ENCODE results near the gene NHLRC1. TPM values are rescaled to one million over a fixed set of nuclear protein-coding genes. Genes with fewer than 3 reads are reported as not detected.
"Not testable (repeated sequence)": the region's sequence is repeated elsewhere in the genome, so short reads cannot be mapped to it uniquely, and the experiment has no call there.

Gene NHLRC1
- 1 to 10 TPM; 2.3 TPM for total RNA-seq
- long read RNA-seq, transcript NHLRC1-201 (1 exons, 2,248 nt) = major isoform, 12 of 12 reads
- long read RNA-seq, partial matches to known transcripts = 0 of 12 reads
- long read RNA-seq, other reads (novel, unspliced or antisense) = 0 of 12 reads

DNA sequence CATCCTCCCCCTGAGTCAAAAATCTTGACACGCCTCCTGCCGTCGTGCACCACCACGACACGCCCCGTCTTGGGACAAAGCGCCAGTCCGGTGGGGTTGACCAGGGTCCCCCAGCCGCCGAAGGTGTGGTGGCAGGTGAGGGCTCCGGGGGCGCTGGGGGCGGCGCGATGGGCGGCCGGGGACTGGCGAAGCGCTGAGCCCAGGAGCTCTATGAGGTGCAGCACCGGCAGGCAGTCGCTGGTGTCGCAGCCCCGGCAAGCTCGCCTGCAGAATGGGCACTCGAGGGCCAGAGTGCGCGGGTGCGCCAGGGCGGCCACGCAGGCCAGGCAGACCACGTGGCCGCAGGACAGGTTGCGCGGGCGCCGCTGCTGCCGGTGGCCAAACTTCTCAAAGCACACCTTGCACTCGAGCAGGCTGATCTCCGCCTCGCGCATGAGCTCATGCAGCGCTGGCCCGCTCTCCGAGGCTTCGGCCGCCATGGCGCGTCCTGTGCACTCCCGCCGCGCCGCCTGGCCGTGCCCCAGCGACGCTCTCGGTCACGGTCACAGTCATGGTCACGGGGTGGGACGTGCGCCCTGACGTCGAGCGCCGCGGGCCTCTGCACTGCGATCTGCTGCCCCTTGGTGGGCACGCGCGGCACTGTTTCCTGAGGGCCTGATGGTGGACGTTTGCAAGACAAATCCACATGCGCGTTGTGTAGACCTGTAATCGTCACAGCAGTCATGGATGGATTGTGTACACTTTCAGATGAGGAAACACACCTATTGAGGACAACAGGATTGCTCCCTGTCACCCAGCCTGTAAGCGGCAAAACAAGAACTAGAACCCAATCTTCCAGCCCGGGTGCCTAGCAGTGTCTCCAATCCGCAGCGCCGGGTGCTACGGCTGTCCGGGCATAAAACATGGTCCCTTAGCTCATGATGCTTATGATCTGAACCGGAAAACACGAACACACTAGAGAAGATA, at the start of gene NHLRC1:
NHLRC1 (minus strand) TSS at position 550 of the 966 bp plus-strand sequence; CDS start at position 479, 71 bp downstream.
- peak; percentile 92 for ATAC-seq
- peak; percentile 87 to 93 for DNase-seq
- intact Hi-C loops (cut with DNase I, micrococcal nuclease) = no loop called here

DNA sequence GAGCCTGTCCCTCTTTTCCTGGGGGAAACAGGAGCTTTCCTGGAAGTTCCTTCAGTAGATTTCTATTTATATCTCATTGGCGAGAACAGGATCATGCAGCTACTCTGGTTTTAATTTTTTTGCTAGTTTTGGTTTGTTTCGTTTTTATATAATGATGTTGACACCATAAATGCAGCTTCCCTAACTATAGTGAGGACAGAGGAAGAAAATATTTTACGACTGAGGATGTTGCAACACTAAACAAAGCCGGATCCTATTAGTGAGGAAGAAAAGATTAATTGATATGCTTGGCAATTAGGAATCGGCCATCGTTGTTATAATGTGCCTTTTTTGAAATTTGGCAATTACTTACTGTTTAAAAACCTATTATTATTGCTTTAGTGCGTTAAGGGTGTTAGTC, 49.4 kb upstream of the NHLRC1 start:
- ATAC-seq (no peak), DNase-seq (no peak)
- intact Hi-C loops (cut with DNase I, micrococcal nuclease) = no loop called here

DNA sequence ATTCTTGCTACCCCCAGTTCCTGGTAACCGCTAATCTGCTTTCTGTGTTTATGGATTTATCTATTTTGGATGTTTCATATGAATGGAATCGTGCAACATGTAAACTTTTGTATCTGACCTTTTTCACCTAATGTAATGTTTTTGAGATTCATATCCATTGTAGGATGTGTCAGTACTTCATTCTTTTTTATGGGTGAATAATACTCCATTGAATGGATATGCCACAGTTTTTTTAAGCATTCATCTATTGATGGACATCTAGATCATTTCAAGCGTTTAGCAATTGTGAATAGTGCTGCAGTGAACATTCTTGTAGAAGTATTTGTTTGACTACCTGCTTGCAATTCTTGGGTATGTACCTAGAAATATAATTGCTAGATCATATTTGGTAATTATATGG, 45.8 kb upstream of the NHLRC1 start:
- intact Hi-C loops (cut with DNase I, micrococcal nuclease) = loop anchor here in 1 of 2 donors (10.0 kb wide), 1 partner anchor 97 kb away; the partner anchor contains the start of gene DEK
- ATAC-seq = no peak

DNA sequence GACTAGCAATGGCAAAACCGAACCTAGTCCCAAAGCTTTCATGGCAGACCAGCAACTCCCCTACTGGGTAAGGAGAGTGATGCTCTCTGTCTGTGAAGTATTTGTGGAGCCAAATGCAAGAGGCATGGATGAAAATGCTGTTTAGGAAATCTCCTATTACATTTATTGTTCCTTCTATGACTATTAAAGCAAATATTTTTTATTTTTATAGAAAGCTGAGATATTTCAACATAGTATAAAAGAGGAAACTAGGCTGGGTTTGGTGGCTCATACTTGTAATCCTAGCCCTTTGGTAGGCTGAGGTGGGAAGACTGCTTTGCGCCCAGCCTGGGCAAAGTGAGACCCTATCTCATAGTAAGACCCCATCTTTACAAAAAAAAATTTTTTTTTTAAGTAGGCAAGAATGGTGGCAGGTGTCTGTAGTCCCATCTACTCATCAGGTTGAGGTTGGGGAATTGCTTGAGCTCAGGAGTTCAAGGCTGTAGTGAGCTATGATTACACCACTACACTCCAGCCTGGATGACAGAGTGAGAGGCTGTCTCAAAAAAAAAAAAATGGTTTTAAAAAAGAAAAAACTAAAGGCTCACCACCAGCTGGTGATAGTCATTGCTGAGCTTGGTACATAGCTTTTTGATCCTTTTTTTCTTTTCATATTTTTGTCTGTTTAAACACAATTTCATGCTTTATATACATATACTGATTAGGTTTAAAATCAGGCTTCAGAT, 44.0 kb upstream of the NHLRC1 start:
- ATAC-seq (no peak), DNase-seq (no peak)
- intact Hi-C loops (cut with DNase I, micrococcal nuclease) = loop anchor here in 1 of 2 donors (10.0 kb wide), 1 partner anchor 98 kb away; the partner anchor contains the start of gene DEK

More for the DNA sequence above, 45.8 kb upstream of the NHLRC1 start:
- no peak for DNase-seq

DNA sequence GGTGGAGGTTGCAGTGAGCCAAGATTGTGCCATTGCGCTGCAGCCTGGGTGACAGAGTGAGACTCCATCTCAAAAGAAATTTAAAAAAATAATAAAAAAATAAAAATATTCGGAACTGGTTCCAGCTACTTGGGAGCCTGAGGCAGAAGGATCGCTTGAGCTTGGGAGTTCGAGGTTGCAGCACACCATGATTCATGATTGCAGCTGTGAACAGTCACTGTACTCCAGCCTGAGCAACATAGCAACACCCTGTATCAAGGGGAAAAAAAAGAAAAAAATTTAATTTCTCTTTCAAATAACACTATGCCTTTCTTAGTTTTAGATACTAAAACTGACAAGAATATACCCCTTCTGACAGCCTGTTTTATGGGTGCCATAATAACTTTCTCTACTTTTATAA, 43.3 kb upstream of the NHLRC1 start:
- ATAC-seq (no peak), DNase-seq (no peak)
- intact Hi-C loops (cut with DNase I, micrococcal nuclease) = loop anchor here in 1 of 2 donors (10.0 kb wide), 1 partner anchor 99 kb away; the partner anchor contains the start of gene DEK

DNA sequence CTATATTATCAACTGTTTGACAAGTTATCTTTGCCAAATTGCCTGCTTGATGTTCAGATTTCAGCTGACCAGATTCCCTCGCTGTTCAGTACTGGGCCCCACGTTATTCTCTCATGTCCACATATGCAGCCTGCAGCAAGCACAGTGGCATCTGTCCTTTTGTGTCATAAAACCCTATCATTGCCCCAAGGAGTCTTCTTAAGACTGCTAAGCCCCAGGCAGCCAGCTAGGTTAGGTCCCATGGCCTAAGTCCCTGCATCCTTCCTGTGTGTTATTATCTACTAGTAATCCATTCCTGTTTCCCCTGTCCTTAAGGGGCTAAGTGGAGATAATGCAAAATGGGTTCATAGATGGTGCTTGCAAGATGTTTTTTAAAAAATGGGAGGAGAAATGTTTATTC, 39.9 kb upstream of the NHLRC1 start:
- ATAC-seq (no peak), DNase-seq (no peak)
- intact Hi-C loops (cut with DNase I, micrococcal nuclease) = loop anchor here in 1 of 2 donors (10.0 kb wide), 1 partner anchor 102 kb away; the partner anchor contains the start of gene DEK

GRCh38 chr6:18161431-18161830, 39.0 kb upstream of the NHLRC1 start:
- ATAC-seq (peak; percentile 60), DNase-seq (no peak)
- intact Hi-C loops (cut with DNase I, micrococcal nuclease) = loop anchor here in 1 of 2 donors (10.0 kb wide), 1 partner anchor 103 kb away; the partner anchor contains the start of gene DEK

DNA sequence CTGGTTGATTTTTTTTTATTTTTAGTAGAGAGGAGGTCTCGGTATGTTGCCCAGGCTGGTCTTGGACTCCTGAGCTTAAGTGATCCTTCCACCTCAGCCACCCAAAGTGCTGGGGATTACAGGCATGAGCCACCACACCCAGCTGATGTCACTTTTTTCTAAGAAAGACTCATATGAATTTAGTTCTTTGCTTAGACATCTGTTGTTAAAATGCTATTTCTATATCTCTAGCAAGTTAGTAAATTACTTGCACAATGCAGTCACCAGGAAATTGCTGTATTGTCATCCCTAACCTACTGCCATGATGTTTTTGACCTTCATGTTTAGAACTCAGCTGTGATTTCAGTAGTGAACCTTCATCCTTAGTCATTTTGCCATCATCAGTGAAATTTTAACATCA, 38.4 kb upstream of the NHLRC1 start:
- ATAC-seq = no peak

DNA sequence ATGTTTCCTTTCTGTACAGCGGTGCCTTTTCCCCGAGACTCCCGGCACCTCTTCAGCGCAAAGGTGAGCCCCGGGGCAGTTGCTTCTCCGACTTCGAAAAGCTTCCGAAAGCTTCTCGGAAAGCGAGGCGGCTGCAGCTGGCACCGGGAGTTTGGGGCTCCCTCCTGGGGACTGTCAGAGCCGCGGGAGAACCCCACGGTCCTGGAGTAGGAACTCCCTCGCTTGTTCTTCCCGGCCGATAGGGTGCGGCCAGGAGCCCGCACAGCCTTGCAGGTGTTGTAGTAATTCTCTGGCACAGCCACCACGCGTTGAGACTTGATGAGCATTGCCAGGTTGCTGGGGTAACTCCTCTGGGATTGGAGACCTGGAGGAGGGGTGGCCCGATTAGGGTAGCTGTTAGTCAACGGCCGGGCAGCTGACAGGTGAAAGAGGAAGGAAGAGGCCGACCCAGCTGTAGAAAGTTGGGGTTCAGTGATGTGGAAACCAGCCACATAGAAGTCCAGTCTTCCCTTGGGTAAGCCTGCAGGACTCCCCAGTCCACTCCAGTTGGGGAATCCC, 33.5 kb upstream of the NHLRC1 start:
- intact Hi-C loops (cut with DNase I, micrococcal nuclease) = no loop called here
- peak; percentile 65 for ATAC-seq

More for the DNA sequence above, 38.4 kb upstream of the NHLRC1 start:
- intact Hi-C loops (cut with DNase I, micrococcal nuclease) = loop anchor here in 1 of 2 donors (10.0 kb wide), 1 partner anchor 104 kb away; the partner anchor contains the start of gene DEK
- DNase-seq = no peak

DNA sequence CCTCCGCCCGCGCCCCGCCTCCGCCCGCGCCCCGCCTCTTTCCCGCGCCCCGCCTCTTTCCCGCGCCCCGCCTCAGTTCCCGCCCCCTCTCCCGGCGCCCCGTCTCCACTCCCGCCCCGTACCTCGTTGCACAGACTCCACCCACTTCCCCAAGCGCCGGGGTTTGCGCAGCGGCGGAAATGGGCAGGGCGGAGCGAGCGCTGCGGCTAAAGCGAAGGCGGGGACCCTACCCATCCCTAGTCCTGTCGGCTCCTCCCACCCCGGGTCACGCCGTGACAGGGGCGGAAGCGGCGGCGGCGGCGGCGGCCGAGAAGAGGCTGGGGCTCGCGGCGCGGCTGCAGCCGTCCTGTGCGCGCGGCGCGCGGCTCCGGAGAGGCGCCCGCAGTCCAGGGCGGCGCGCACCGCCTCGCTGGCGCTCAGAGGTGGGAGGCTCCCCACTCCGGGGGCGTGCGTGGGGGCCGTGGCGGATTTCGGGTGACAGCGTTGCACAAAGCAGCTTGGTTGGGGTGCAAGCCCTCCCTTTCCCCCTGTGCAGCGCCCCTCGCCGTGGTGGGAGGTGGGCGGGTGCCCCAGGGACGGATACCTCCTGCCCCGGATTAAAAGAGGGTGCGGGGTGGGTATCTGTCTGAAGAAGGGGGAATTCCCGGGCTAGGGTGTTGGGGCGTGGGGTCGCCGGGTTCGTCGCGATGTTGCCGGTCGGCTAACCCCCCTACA, 32.8 kb upstream of the NHLRC1 start, which contains the start of gene KDM1B:
KDM1B (plus strand) TSS at position 273 of the 714 bp plus-strand sequence. CDS start 4,474 bp downstream, outside the sequence.
- DNase-seq (peak; percentile 98), ATAC-seq (peak; percentile 89)
- intact Hi-C loops (cut with DNase I, micrococcal nuclease) = no loop called here

More for the DNA sequence above, 33.5 kb upstream of the NHLRC1 start:
- peak; percentile 78 to 89 for DNase-seq

- ATAC-seq = peak; percentile 19
- peak in 1 of 2 donors; percentile 50 for DNase-seq
- intact Hi-C loops (cut with DNase I, micrococcal nuclease) = no loop called here
Measured at GRCh38 chr6:18154507-18155149, 32.2 kb upstream of the NHLRC1 start, which contains the start of gene TPMT. TPMT (minus strand) TSS chr6:18155077; CDS start chr6:18149127, 5,950 bp downstream.

DNA sequence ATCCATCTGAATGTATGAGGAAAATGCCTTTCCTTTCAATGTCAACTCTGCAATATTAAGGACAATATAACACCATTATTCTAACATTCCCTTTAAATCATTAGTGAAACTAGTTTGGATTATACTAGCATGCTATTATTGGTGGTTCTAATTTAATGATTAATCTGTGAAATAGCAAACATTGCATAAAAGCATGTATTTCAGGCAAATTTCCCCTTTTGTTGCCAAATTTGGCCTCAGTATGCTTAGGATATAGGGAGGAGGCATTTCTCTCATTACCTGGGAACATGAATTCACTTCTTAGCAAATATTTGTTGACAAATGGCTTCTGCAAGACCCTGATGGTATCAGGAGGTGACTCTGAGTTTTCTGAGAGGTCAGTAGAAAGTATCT, 30.8 kb upstream of the NHLRC1 start:
- ATAC-seq (no peak), DNase-seq (no peak)
- intact Hi-C loops (cut with DNase I, micrococcal nuclease) = no loop called here

GRCh38 chr6:18151801-18152200, 29.3 kb upstream of the NHLRC1 start:
- ATAC-seq = no peak
- no peak for DNase-seq
- intact Hi-C loops (cut with DNase I, micrococcal nuclease) = no loop called here

GRCh38 chr6:18151391-18151790, 28.9 kb upstream of the NHLRC1 start:
- intact Hi-C loops (cut with DNase I, micrococcal nuclease); DNase-seq; ATAC-seq: not testable (repeated sequence)

DNA sequence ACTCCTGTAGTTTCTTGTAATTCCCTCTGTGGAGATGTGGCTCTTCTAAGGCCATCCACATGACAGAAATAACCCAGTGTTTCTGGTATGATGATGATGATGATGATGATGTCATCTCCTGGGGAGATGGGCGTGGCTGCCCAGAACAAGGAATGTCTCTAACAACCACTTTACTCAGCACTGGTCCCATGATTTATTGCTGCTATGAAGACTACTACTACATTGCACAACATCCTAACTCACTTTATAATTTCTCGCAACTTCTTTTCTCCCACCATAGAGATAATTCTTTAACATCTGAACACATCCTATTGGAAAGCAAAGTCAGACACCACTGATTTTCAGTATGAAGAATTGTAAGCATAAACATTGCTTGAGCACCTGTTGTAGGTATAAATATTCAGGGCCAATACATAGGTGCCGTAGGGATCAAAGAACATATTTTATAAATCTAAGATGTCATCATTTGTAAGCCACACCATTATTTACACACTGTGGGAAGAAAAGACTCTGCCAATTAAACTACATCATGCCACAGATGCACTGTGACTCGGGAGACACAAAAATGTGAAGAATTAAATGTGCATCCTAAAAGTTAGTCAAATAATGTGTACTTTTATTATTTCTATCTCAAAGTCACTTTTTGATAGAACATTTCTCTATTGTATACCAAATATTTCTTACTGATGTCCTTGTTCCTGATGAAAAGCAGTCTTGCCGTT, 26.0 kb upstream of the NHLRC1 start:
- intact Hi-C loops (cut with DNase I, micrococcal nuclease) = no loop called here
- peak; percentile 69 for ATAC-seq
- DNase-seq = peak; percentile 43 to 69

DNA sequence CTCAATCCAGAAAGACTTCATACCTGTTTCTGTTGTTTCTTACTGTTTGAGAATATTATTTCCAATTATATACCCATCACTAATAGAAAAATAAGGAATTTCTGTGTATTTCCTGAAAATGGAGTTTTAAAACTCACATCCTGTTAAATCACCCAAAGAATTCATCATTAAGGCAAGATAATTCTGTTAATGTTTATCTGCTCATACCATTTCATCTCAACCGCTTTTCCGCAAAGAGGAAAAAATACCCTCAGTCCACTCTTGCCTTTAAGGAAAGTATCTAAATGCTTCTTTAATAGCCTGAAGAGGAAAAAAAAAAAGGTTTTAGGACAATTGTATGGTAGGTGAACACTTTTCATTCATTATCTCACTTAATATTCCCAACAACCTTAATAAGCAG, 25.1 kb upstream of the NHLRC1 start:
- no peak for ATAC-seq
- intact Hi-C loops (cut with DNase I, micrococcal nuclease) = no loop called here

GRCh38 chr6:18147160-18147559, 24.7 kb upstream of the NHLRC1 start:
- intact Hi-C loops (cut with DNase I, micrococcal nuclease) = no loop called here
- no peak for DNase-seq
- peak; percentile 81 for ATAC-seq

More for the DNA sequence above, 25.1 kb upstream of the NHLRC1 start:
- DNase-seq = no peak
